ENCODE data around the gene PRKAG2.
"Not testable (repeated sequence)": the region's sequence is repeated elsewhere in the genome, so short reads cannot be mapped to it uniquely, and the experiment has no call there.

The PRKAG2 gene

GRCh38 chr7:151849008-151849878 lies 27.7 kb downstream of the PRKAG2 start:
- no peak for DNase-seq

- no peak for DNase-seq
Observed at GRCh38 chr7:151847681-151848081, 29.2 kb downstream of the PRKAG2 start.

- no peak for DNase-seq
Observed at GRCh38 chr7:151847136-151847535, 29.8 kb downstream of the PRKAG2 start.

- no peak for DNase-seq
Observed at GRCh38 chr7:151845412-151846205, 31.3 kb downstream of the PRKAG2 start.

- no peak for DNase-seq
Observed at GRCh38 chr7:151844825-151845200, 32.1 kb downstream of the PRKAG2 start.

- DNase-seq, result no peak
Observed at GRCh38 chr7:151844071-151844824, 32.7 kb downstream of the PRKAG2 start.

- no peak for DNase-seq
Observed at GRCh38 chr7:151843181-151843580, 33.7 kb downstream of the PRKAG2 start.

- DNase-seq, result not testable (repeated sequence)
Observed at GRCh38 chr7:151841395-151842051, 35.4 kb downstream of the PRKAG2 start.

- no peak for DNase-seq
Observed at GRCh38 chr7:151840088-151840910, 36.6 kb downstream of the PRKAG2 start.

- DNase-seq, result peak; percentile 48
Observed at GRCh38 chr7:151839451-151839921, 37.4 kb downstream of the PRKAG2 start.

- no peak for DNase-seq
Observed at GRCh38 chr7:151838861-151839381, 38.0 kb downstream of the PRKAG2 start.

- no peak for DNase-seq
Observed at GRCh38 chr7:151838072-151838471, 38.8 kb downstream of the PRKAG2 start.

- DNase-seq, result no peak
Observed at GRCh38 chr7:151837285-151838042, 39.5 kb downstream of the PRKAG2 start.

- no peak for DNase-seq
Observed at GRCh38 chr7:151836927-151837205, 40.0 kb downstream of the PRKAG2 start.

- DNase-seq, result no peak
Observed at GRCh38 chr7:151836191-151836926, 40.6 kb downstream of the PRKAG2 start.

- DNase-seq, result no peak
Observed at GRCh38 chr7:151835636-151836035, 41.3 kb downstream of the PRKAG2 start.

GRCh38 chr7:151834271-151835035 lies 42.5 kb downstream of the PRKAG2 start:
- no peak for DNase-seq

GRCh38 chr7:151833691-151834090 lies 43.2 kb downstream of the PRKAG2 start:
- no peak for DNase-seq

GRCh38 chr7:151833213-151833651 lies 43.7 kb downstream of the PRKAG2 start:
- no peak for DNase-seq
